Immature natural killer cell (primary cell): ENCODE results near the gene CLSTN1. TPM values are rescaled to one million over a fixed set of nuclear protein-coding genes. Genes with fewer than 3 reads are reported as not detected.

Source experiments
- DNase-seq, 3 donors: peaks; one replicate each; pipeline ENCODE4 v3.0.0; 2022; ENCODE audit warnings: mixed read lengths in 1 of 3
- H3K27ac Mint-ChIP-seq, 6 donors: one replicate each; pipeline ENCODE4 v1.8.0; 2020; ENCODE audit warnings: mixed read lengths in 6 of 6, mild to moderate bottlenecking in 5 of 6, inconsistent platforms in 4 of 6, moderate library complexity in 3 of 6
- H3K27me3 Mint-ChIP-seq, 3 donors: one replicate each; pipeline ENCODE4 v1.8.0; 2020 to 2021; ENCODE audit warnings: low read depth in 3 of 3, mild to moderate bottlenecking in 3 of 3, mixed read lengths in 3 of 3, moderate library complexity in 3 of 3, inconsistent platforms in 1 of 3
- H3K36me3 Mint-ChIP-seq, 3 donors: one replicate each; pipeline ENCODE4 v1.8.0; 2020; ENCODE audit warnings: mixed read lengths in 3 of 3, inconsistent platforms in 2 of 3, mild to moderate bottlenecking in 2 of 3
- H3K4me1 Mint-ChIP-seq, 2 donors: one replicate each; pipeline ENCODE4 v1.8.0; 2020; ENCODE audit warnings: inconsistent platforms in 2 of 2, mild to moderate bottlenecking in 2 of 2, mixed read lengths in 2 of 2, moderate library complexity in 1 of 2
- H3K4me3 Mint-ChIP-seq, 5 donors: one replicate each; pipeline ENCODE4 v1.8.0; 2020; ENCODE audit warnings: mild to moderate bottlenecking in 5 of 5, mixed read lengths in 5 of 5, inconsistent platforms in 3 of 5, moderate library complexity in 3 of 5
- H3K9me3 Mint-ChIP-seq, 6 donors: one replicate each; pipeline ENCODE4 v1.8.0; 2020; ENCODE audit warnings: mild to moderate bottlenecking in 6 of 6, mixed read lengths in 6 of 6, inconsistent platforms in 4 of 6, moderate library complexity in 3 of 6
- polyA plus RNA-seq, 3 donors: library from polyadenylated mRNA; unstranded; fragments of 300-500 nt; fragmentation: Illumina TruSeq; gene quantifications; one replicate each; pipeline ENCODE4 v1.2.3, GENCODE V29; 2021

The CLSTN1 gene
- polyA plus RNA-seq, 3 donors from 2014 or later: 7.4 to 35.7 (median 11.0) TPM

DNA sequence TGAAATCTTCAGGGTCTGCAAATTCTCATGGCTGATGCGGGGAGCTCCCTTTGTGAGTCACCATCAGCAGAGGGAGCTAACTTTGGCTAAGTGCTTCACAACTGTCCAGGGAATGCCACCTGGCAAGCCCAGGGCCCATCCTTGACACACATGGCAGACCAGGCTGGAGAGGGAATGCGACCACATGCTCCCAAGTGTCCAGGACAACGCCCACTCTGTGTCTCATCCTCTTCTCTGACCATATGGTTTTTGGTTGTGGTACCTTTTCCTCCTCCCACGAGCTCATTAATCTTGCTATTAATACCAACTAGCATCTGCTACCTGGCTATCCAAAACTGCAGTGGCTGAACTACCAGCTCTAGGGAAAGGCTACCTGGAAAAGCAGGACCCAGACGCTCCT is 37.1 kb upstream of the CLSTN1 start:
- no peak overlapping the region for H3K4me3 Mint-ChIP-seq
- peaks cover 0 to 8% (median 0%) of the 10 kb centered on the region in 3 donors for H3K36me3 Mint-ChIP-seq
- no peaks in the 10 kb centered on the region for H3K4me1 Mint-ChIP-seq
- DNase-seq: no peak
- peaks cover 0 to 2% (median 0%) of the 10 kb centered on the region in 6 donors for H3K9me3 Mint-ChIP-seq
- H3K27me3 Mint-ChIP-seq: no peaks in the 10 kb centered on the region
- H3K27ac Mint-ChIP-seq: no peak overlapping the region

DNA sequence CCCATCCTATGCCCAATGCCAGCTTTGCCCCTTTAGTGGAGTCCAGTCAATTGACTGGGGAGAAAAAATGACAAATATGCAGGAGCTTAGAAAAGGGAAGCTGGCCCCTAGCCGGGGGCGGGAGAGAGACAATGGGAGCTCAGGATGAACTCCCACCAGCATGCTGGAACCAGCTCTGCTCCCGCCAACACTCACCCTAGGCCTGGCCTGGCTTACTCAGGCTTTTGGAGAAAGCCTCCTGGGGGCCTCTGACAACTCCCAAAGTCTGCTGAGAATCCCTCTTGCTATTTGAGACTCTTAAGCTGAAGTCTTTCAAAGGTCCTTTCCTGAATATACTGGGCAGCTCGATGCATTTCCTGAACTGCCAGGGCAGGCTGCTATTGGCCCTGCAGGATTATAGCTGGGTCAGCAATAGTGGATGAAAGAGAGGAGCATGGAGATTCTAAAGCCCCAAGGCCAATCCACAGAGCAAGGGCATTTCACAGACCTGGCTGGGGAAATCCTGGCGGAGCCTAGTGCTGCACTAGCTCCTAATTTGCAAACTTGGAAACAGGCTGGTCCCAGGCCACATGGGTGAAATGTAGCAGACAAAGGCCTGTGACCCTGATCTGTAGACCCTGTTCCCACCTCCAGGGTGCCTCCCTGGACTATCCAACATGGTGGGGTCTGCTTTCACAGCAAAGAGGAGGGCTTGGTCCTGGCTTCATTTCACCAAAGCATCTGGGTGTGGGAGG is 35.7 kb upstream of the CLSTN1 start:
- peaks cover 0 to 2% (median 0%) of the 10 kb centered on the region in 6 donors for H3K9me3 Mint-ChIP-seq
- peak overlapping the region in 1 of 6 donors; percentile 53 for H3K27ac Mint-ChIP-seq
- H3K4me1 Mint-ChIP-seq: no peaks in the 10 kb centered on the region
- no peak overlapping the region for H3K4me3 Mint-ChIP-seq
- peaks cover under 1 to 15% (median 4%) of the 10 kb centered on the region in 3 donors for H3K36me3 Mint-ChIP-seq
- no peak for DNase-seq
- H3K27me3 Mint-ChIP-seq: peaks cover 0 to 2% (median 0%) of the 10 kb centered on the region in 3 donors

DNA sequence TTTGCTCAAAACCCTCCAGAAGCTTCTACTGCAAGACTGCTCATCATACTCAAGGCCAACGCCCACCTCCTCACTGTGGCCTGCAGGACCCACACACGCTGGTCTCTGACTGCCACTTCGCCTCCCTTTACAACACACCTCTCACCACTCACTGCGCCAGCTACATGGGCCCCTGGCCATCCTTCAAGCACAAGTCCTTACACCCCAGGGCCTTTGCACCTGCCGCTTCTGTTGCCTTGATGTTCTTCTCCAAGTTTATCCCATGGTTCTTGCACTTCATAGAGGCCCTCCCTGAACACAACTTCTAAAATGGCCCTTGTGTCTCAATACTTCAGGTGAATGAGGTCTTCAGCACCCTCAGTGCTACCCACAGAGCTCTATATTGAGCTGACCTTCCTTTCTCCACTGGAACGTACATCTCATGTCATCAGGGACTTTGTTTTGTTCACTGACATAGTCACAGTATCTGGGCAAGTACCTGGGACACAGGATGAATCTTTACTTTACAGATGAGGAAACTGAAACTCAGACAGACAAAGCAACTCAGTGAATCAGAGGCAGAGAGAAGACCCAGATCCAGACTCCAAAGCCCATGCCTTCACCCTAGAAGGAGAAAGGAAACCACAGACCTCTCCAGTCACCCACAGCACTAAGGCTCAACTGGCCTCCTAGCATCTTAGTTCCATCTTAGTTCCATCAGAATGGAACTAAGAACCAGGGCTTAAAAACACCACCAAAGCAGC is 34.7 kb upstream of the CLSTN1 start:
- Mint-ChIP-seq H3K4me1 (no peaks in the 10 kb centered on the region), H3K9me3 (peaks cover 0 to 3% (median 0%) of the 10 kb centered on the region in 6 donors), H3K36me3 (peaks cover 8 to 22% (median 9%) of the 10 kb centered on the region in 3 donors), H3K27me3 (peaks cover 0 to 2% (median 0%) of the 10 kb centered on the region in 3 donors), H3K27ac (peak overlapping the region in 1 of 6 donors; percentile 43), H3K4me3 (no peak overlapping the region)
- no peak for DNase-seq

DNA sequence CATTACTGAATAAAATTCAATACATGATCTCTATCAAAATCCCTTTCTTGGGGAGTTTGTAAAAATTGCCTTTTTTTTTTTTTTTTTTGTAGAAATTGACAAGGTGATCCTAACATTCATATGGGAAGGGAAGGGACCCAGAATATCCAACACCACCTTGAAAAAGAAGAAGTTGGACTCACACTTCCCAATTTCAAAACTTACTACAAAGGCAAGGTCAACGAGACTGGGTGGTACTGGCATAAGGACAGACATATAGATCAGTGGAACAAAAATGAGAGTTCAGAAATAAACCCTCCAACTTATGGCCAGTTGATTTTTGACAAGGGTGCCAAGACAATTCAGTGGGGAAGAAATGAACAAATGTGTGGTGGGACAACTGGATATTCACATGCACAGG is 31.4 kb upstream of the CLSTN1 start:
- no peaks in the 10 kb centered on the region for H3K4me1 Mint-ChIP-seq
- no peak overlapping the region for H3K27ac Mint-ChIP-seq
- H3K4me3 Mint-ChIP-seq: no peak overlapping the region

DNA sequence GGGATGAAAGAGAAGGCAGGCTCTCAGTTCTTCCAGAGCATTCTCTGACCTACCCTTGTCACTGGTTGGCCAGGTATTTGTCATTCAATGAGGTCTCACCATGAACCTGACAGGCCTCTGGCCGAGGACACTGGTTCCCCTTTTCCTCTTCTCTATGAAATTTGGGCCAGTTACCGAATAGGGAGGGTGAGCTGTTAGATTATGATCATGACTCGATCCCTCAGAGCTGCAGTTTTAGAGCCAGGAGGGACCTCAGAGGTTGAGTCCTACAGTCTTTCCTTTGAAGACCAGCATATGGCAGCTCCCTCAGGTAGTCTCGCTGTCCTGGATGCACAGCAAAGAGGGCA is 29.5 kb upstream of the CLSTN1 start:
- DNase-seq: no peak
- Mint-ChIP-seq H3K27me3 (peaks cover 0 to 2% (median 0%) of the 10 kb centered on the region in 3 donors), H3K36me3 (peaks cover 9 to 18% (median 15%) of the 10 kb centered on the region in 3 donors), H3K4me1 (no peaks in the 10 kb centered on the region), H3K27ac (no peak overlapping the region), H3K4me3 (no peak overlapping the region), H3K9me3 (peaks cover 0 to 3% (median 0%) of the 10 kb centered on the region in 6 donors)

More for the DNA sequence above, 31.4 kb upstream of the CLSTN1 start:
- Mint-ChIP-seq H3K9me3 (peaks cover 0 to 3% (median 0%) of the 10 kb centered on the region in 6 donors), H3K27me3 (peaks cover 0 to 2% (median 0%) of the 10 kb centered on the region in 3 donors), H3K36me3 (peaks cover 9 to 22% (median 15%) of the 10 kb centered on the region in 3 donors)
- DNase-seq: no peak

DNA sequence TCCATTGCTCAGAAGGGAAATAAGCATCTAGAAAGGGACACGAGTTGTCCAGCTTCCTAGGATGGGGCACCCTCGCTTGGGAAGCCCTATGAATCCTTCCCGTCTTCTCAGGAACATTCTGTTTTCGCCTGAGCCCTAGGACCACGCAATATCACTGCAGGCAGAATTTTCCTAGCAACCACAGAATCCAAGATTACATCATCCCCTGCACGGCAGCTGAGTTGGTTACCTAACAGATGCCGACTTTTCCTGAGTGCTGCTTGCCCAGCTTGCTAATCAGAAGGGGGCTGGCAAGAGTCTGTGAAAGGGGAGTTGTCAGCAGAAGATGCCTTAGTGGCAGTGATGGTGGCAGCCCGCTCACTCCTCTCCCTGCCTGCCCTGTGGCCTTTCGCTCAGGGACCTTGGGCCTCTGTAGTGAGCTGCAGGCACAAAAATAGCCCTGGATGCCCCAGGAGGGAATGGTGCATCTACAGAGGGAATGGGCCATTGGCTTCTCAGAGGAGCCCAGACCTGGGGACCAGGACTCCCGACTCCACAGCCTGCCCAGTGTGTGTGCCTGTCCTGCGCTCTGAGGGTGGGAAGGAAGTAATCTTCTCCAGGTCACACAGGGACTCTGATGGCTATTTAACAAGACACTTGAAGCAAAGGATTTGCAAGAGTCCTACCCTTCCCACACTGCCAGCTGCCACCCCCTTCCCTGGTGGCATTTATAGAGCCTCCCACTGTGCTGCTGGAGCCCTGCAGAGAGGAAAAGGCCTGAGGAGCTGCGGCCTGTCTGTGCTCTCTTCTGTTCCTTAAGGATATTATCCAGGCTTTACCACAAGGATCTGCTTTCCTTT is 28.9 kb upstream of the CLSTN1 start:
- Mint-ChIP-seq H3K36me3 (peaks cover 9 to 17% (median 15%) of the 10 kb centered on the region in 3 donors), H3K27ac (no peak overlapping the region), H3K27me3 (peaks cover 0 to 2% (median 0%) of the 10 kb centered on the region in 3 donors), H3K9me3 (peaks cover 0 to 3% (median 0%) of the 10 kb centered on the region in 6 donors), H3K4me3 (no peak overlapping the region), H3K4me1 (no peaks in the 10 kb centered on the region)
- no peak for DNase-seq

DNA sequence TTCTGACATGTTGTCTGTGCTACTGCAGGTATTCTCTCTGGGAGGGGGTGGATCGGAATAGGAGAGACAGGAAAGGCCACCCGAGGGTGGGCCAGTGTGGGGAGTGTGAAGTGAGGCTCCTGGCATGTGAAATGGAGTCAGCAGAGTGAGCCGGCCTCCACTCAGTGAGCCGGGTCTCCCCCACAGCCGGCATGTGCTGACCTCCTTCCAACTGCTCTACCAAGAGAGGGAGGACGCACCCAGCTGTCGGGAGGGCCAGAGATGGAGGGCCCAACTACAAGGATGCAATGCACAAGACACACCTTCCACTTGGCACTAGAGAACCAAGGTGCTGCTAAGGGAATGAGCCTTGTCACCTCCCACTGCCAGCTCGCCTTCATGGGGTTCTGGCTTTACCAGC is 28.2 kb upstream of the CLSTN1 start:
- H3K27me3 Mint-ChIP-seq: peaks cover 0 to 2% (median 0%) of the 10 kb centered on the region in 3 donors
- H3K4me1 Mint-ChIP-seq: no peaks in the 10 kb centered on the region
- no peak for DNase-seq
- peaks cover 9 to 17% (median 15%) of the 10 kb centered on the region in 3 donors for H3K36me3 Mint-ChIP-seq
- H3K27ac Mint-ChIP-seq: no peak overlapping the region
- H3K4me3 Mint-ChIP-seq: no peak overlapping the region
- H3K9me3 Mint-ChIP-seq: peaks cover 0 to 3% (median 0%) of the 10 kb centered on the region in 6 donors

DNA sequence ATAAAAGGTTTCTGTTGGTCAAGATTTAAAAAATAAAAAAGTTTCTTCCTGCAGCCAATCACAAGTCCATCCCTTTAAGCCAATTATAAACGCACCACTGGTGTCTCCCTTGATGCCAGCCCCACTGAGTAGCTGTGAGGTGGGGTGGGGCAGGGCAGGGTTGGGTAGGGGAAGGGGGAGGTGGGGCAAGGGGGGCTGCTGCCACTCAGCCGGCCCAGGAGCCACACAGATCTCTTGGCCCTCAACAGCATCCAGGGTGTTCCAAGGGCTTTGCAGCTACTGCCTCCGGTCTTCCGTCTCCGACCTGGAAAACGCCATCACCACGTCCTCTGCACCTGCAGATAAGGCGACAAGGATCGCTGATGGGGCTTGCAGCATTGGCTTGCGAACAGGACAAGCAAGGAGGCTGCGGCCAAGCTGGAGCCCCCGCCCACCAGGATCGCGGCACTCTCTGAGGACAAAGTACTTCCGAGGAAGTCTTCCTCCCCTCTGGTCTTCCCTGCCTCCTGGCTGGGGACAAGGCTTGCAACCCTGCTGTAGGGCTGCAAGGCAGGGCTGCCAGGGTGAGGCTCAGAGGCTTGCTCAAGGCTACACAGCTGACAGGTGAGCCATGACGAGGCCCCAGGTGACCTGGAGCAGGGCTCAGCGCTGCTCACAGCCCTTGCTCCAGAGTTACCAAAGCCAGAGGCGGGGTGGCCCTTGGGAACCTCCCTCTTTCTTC is 26.8 kb upstream of the CLSTN1 start:
- peaks cover 9 to 17% (median 15%) of the 10 kb centered on the region in 3 donors for H3K36me3 Mint-ChIP-seq
- peaks cover 0 to 3% (median 0%) of the 10 kb centered on the region in 6 donors for H3K9me3 Mint-ChIP-seq
- H3K27me3 Mint-ChIP-seq: peaks cover 0 to 3% (median 0%) of the 10 kb centered on the region in 3 donors
- H3K4me3 Mint-ChIP-seq: no peak overlapping the region
- H3K4me1 Mint-ChIP-seq: no peaks in the 10 kb centered on the region
- no peak for DNase-seq
- no peak overlapping the region for H3K27ac Mint-ChIP-seq

DNA sequence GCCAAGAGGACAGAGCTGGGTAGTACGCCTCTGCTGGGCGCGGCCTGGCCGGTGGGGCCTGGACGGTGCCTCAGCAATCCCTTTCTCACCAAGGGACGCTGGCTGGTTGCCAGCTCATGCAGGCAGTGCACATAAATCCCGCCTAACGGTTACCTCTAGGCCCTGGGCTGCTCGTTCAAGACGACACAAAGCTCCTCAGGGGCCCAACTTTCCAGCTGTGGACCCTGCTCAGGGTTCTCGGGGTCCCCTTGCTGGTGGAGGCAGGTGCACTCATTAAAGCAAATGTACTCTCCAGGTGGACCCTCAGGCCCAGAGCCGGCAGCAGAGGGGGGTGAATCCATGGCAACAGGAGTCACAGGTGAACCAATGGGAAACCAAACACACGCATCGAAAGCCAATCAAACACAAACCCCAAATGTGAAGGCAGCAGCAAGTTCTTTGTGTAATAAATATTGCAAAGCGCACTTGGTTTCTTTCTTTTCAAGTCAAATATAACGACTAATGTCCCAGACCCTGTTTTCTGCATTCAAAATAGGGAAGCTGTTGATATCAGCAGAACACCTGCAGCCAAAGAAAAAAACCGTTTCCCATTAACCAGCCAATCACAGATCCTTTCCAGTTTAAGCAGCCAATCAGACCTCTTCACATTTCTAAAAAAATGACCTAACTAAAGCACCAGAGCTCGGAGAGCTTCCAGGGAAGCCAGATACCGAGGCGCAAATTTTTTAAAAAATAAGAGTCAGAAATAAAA is 26.1 kb upstream of the CLSTN1 start:
- Mint-ChIP-seq H3K9me3 (peaks cover 0 to 3% (median 0%) of the 10 kb centered on the region in 6 donors), H3K36me3 (peaks cover 5 to 15% (median 14%) of the 10 kb centered on the region in 3 donors), H3K4me3 (no peak overlapping the region), H3K27ac (no peak overlapping the region), H3K27me3 (peaks cover 0 to 3% (median 0%) of the 10 kb centered on the region in 3 donors), H3K4me1 (no peaks in the 10 kb centered on the region)
- DNase-seq: no peak

DNA sequence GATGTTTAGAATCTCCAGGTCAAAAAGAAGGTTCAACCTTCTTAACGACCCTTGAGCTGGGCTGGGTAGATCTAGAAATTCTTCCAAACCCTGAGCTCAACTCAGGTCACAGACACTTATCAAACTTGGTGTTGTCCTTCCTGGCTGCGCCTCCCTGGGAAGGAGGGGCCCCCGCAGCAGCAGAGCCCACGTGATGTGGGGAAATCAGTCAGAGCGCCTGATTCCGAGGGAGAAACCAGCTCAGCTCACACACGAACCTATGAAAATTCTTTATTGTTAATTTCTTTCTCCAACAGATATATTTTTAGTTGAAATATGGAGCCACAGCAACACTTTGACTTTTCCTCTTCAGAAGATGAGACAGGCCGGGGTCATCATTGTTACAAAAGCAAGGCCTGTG is 24.3 kb upstream of the CLSTN1 start:
- DNase-seq: no peak
- Mint-ChIP-seq H3K27me3 (peaks cover 0 to 1% (median 0%) of the 10 kb centered on the region in 3 donors), H3K27ac (peak overlapping the region in 2 of 6 donors; percentile 7 to 29), H3K9me3 (no peaks in the 10 kb centered on the region), H3K4me3 (no peak overlapping the region), H3K36me3 (peaks cover 0 to 4% (median 0%) of the 10 kb centered on the region in 3 donors), H3K4me1 (no peaks in the 10 kb centered on the region)

DNA sequence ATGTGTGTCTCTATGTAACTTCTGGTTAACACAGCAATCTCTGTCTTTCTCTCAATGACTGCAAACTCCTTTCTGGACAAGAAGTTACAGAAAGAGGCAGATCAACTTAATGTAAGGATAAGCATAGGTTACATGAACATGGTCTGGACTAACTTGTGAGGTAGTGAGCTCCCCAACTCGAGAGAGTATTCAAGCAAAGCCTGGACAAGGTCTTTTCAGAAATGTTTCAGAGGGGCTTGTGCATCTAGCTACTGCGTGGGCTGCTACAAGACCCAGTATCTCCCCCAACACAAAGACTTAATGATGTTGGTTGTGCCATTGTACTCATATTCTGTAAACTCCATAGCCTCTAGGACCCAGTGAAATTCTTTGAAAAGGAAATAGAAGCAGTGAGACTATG is 23.5 kb upstream of the CLSTN1 start:
- Mint-ChIP-seq H3K27ac (no peak overlapping the region), H3K27me3 (peaks cover 0 to 1% (median 0%) of the 10 kb centered on the region in 3 donors), H3K4me3 (no peak overlapping the region), H3K9me3 (no peaks in the 10 kb centered on the region), H3K36me3 (peaks cover 0 to 4% (median 0%) of the 10 kb centered on the region in 3 donors), H3K4me1 (no peaks in the 10 kb centered on the region)
- no peak for DNase-seq

DNA sequence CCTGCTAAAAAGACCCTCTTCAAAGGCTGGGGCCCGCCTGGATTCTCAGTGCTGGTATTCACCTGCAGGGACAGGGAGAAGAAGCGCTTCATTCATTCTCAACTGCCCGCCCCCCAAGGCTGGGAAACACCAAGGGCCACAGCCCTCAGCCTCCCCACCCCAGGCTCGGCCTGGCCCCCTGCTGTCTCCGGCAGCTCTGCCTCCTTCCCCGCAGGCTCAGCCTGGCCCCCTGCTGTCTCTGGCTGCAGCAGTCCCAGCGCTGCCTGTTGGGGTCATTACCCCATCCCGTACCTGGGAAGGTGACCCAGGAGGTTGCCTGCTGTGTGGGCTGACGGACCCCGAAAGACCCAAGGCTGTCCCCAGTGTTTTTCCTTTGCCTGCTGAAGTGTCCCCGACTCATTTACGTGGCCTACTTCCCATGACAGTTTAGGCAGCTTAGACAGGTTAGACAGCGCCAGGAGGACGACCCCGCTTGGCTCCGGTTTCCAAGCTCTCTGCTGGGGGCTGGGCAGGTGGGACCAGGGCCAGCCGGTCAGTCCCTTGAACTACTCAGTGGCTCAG is 22.9 kb upstream of the CLSTN1 start:
- Mint-ChIP-seq H3K9me3 (no peaks in the 10 kb centered on the region), H3K36me3 (peaks cover 0 to under 1% (median 0%) of the 10 kb centered on the region in 3 donors), H3K4me1 (no peaks in the 10 kb centered on the region), H3K27me3 (peaks cover 0 to 1% (median 0%) of the 10 kb centered on the region in 3 donors), H3K27ac (no peak overlapping the region), H3K4me3 (no peak overlapping the region)
- no peak for DNase-seq
